Bone marrow (tissue), 2 donors: ENCODE results near the gene MAP7D3.
A peak's percentile ranks its signal among the peaks of the same experiment; 100 is the strongest.

ENCODE experiments used
- DNase-seq, 2 donors: peaks; one replicate each; lab custom pipeline; 2025; lab: John Stamatoyannopoulos, UW

The MAP7D3 gene

GRCh38 chrX:136206916-136207315 lies 44.3 kb downstream of the MAP7D3 start:
- no peak for DNase-seq

- no peak for DNase-seq
These were observed 45.3 kb downstream of the MAP7D3 start for GRCh38 chrX:136205882-136206380.

GRCh38 chrX:136204571-136204970 lies 46.6 kb downstream of the MAP7D3 start:
- no peak for DNase-seq

- no peak for DNase-seq
These were observed 47.2 kb downstream of the MAP7D3 start for GRCh38 chrX:136203951-136204350.

- DNase-seq = no peak
These were observed 47.8 kb downstream of the MAP7D3 start for GRCh38 chrX:136203438-136203837.

GRCh38 chrX:136202889-136203288 lies 48.3 kb downstream of the MAP7D3 start:
- DNase-seq = no peak

GRCh38 chrX:136201601-136202000 lies 49.6 kb downstream of the MAP7D3 start:
- no peak for DNase-seq

- no peak for DNase-seq
These were observed 50.7 kb downstream of the MAP7D3 start for GRCh38 chrX:136200466-136200865.

- DNase-seq = no peak
These were observed 51.8 kb downstream of the MAP7D3 start for GRCh38 chrX:136199365-136199764.

- DNase-seq = no peak
These were observed 52.4 kb downstream of the MAP7D3 start for GRCh38 chrX:136198678-136199243.

GRCh38 chrX:136198010-136198409 lies 53.2 kb downstream of the MAP7D3 start:
- DNase-seq = no peak

GRCh38 chrX:136196691-136197155 lies 54.5 kb downstream of the MAP7D3 start:
- DNase-seq = no peak

- DNase-seq = no peak
These were observed 56.0 kb downstream of the MAP7D3 start for GRCh38 chrX:136195247-136195646.

- no peak for DNase-seq
These were observed 56.7 kb downstream of the MAP7D3 start for GRCh38 chrX:136194536-136194935.

- peak in 1 of 2 donors; percentile 64 for DNase-seq
These were observed 57.4 kb downstream of the MAP7D3 start for GRCh38 chrX:136193771-136194170.

GRCh38 chrX:136192839-136193414 lies 58.3 kb downstream of the MAP7D3 start:
- DNase-seq = no peak

- no peak for DNase-seq
These were observed 59.1 kb downstream of the MAP7D3 start for GRCh38 chrX:136192135-136192534.

- peak in 1 of 2 donors; percentile 13 for DNase-seq
These were observed 60.0 kb downstream of the MAP7D3 start for GRCh38 chrX:136191171-136191570.

- DNase-seq = no peak
These were observed 61.0 kb downstream of the MAP7D3 start for GRCh38 chrX:136190038-136190713.

GRCh38 chrX:136189222-136189621 lies 62.0 kb downstream of the MAP7D3 start:
- DNase-seq = no peak

- DNase-seq = no peak
These were observed 65.2 kb downstream of the MAP7D3 start for GRCh38 chrX:136186023-136186413.

- no peak for DNase-seq
These were observed 65.7 kb downstream of the MAP7D3 start for GRCh38 chrX:136185401-136186022.

GRCh38 chrX:136183917-136184316 lies 67.3 kb downstream of the MAP7D3 start:
- no peak for DNase-seq
